Nephron (organoid): ENCODE results near the gene LRBA.

ENCODE experiments used
- H3K27ac Mint-ChIP-seq, 3 experiments: 2 replicates each; pipeline ENCODE4 v1.8.0; 2020; ENCODE audit warnings: mixed read lengths in 3 of 3, mild to moderate bottlenecking in 2 of 3, moderate library complexity in 1 of 3
- H3K27me3 Mint-ChIP-seq: 2 replicates; pipeline ENCODE4 v1.8.0; 2021; ENCODE audit warnings: low read depth, mild to moderate bottlenecking, moderate library complexity, mixed read lengths
- H3K36me3 Mint-ChIP-seq: 2 replicates; pipeline ENCODE4 v1.8.0; 2020; ENCODE audit warnings: low read depth, mixed read lengths
- H3K4me1 Mint-ChIP-seq: 2 replicates; pipeline ENCODE4 v1.8.0; 2020; ENCODE audit warnings: mixed read lengths
- H3K4me3 Mint-ChIP-seq, 3 experiments: 2 replicates each; pipeline ENCODE4 v1.8.0; 2020; ENCODE audit warnings: mild to moderate bottlenecking in 3 of 3, mixed read lengths in 3 of 3, moderate library complexity in 2 of 3
- H3K9me3 Mint-ChIP-seq: 2 replicates; pipeline ENCODE4 v1.8.0; 2020; ENCODE audit warnings: mixed read lengths
- CTCF ChIP-seq, 3 experiments: fragments of 200-600 bp; sonication (generic); IDR thresholded peaks; one replicate each; pipeline ENCODE4 v1.5.0; 2021; ENCODE audit warnings: antibody characterized with exemption in 3 of 3; ENCODE audit not compliant: unreplicated experiment in 3 of 3

LRBA gene

GRCh38 chr4:150911326-150911725, 103.8 kb downstream of the LRBA start:
- no peaks in the 10 kb centered on the region for H3K27me3 Mint-ChIP-seq
- H3K4me3 Mint-ChIP-seq = no peak overlapping the region
- no peak overlapping the region for H3K27ac Mint-ChIP-seq
- TF ChIP-seq CTCF (IDR thresholded peaks at IDR 0.05; ENCODE audit: unreplicated experiment in 3 of 3) = no peak
- H3K4me1 Mint-ChIP-seq = peaks cover 5% of the 10 kb centered on the region
- H3K36me3 Mint-ChIP-seq = peaks cover 70% of the 10 kb centered on the region
- peaks cover 23% of the 10 kb centered on the region for H3K9me3 Mint-ChIP-seq

- H3K9me3 Mint-ChIP-seq = peaks cover 23% of the 10 kb centered on the region
- no peak for TF ChIP-seq CTCF (IDR thresholded peaks at IDR 0.05; ENCODE audit: unreplicated experiment in 3 of 3)
- H3K27me3 Mint-ChIP-seq = no peaks in the 10 kb centered on the region
- no peak overlapping the region for H3K4me3 Mint-ChIP-seq
- H3K4me1 Mint-ChIP-seq = peaks cover 5% of the 10 kb centered on the region
- peaks cover 76% of the 10 kb centered on the region for H3K36me3 Mint-ChIP-seq
- no peak overlapping the region for H3K27ac Mint-ChIP-seq
Measured at GRCh38 chr4:150909116-150909515, 106.0 kb downstream of the LRBA start.

GRCh38 chr4:150906987-150907633, 108.0 kb downstream of the LRBA start:
- Mint-ChIP-seq H3K36me3 (peaks cover 71% of the 10 kb centered on the region), H3K27ac (no peak overlapping the region), H3K9me3 (peaks cover 12% of the 10 kb centered on the region), H3K4me1 (peaks cover 5% of the 10 kb centered on the region), H3K4me3 (no peak overlapping the region), H3K27me3 (no peaks in the 10 kb centered on the region)
- TF ChIP-seq CTCF (IDR thresholded peaks at IDR 0.05; ENCODE audit: unreplicated experiment in 3 of 3) = no peak

GRCh38 chr4:150904671-150905070, 110.4 kb downstream of the LRBA start:
- no peak overlapping the region for H3K27ac Mint-ChIP-seq

GRCh38 chr4:150903603-150904002, 111.5 kb downstream of the LRBA start:
- peaks cover 5% of the 10 kb centered on the region for H3K4me1 Mint-ChIP-seq

More at GRCh38 chr4:150904671-150905070, 110.4 kb downstream of the LRBA start:
- Mint-ChIP-seq H3K36me3 (peaks cover 61% of the 10 kb centered on the region), H3K4me3 (no peak overlapping the region), H3K9me3 (no peaks in the 10 kb centered on the region), H3K27me3 (no peaks in the 10 kb centered on the region), H3K4me1 (peaks cover 5% of the 10 kb centered on the region)
- no peak for TF ChIP-seq CTCF (IDR thresholded peaks at IDR 0.05; ENCODE audit: unreplicated experiment in 3 of 3)

More at GRCh38 chr4:150903603-150904002, 111.5 kb downstream of the LRBA start:
- Mint-ChIP-seq H3K27me3 (no peaks in the 10 kb centered on the region), H3K4me3 (no peak overlapping the region), H3K9me3 (no peaks in the 10 kb centered on the region), H3K36me3 (peaks cover 55% of the 10 kb centered on the region), H3K27ac (no peak overlapping the region)
- no peak for TF ChIP-seq CTCF (IDR thresholded peaks at IDR 0.05; ENCODE audit: unreplicated experiment in 3 of 3)
